GM12874 (cell line): Measurements from ENCODE around the gene KARS1.

Experiments used
- TF ChIP-seq, protein P1 (sequence below): IDR thresholded peaks from 2 replicates; pipeline ENCODE4 v1.5.1; 2011; ENCODE audit warnings: low read depth, mild to moderate bottlenecking, control low read depth, low read length, moderate library complexity; ENCODE audit not compliant: insufficient read depth

KARS1 gene

DNA sequence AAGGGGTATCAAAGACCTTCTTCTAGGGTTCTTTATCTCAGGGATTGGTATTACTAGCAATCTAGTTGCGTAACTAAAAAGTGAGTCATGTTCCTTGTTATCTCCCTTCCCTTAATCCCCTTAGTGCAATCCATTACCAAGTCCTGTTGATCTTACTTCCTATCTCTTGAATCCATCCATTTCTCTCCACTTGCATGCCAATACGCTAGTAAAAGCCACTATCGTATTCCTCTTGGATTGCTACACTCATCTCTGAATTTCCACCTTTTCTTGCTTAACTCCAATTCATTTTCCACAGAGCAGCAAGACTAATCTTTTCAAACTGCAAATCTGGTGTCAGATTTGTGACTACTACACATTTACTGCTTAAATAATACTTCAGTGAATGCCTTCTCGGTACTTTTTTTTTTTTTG is 22.5 kb downstream of the KARS1 start:
- TF ChIP-seq, protein P1, sequence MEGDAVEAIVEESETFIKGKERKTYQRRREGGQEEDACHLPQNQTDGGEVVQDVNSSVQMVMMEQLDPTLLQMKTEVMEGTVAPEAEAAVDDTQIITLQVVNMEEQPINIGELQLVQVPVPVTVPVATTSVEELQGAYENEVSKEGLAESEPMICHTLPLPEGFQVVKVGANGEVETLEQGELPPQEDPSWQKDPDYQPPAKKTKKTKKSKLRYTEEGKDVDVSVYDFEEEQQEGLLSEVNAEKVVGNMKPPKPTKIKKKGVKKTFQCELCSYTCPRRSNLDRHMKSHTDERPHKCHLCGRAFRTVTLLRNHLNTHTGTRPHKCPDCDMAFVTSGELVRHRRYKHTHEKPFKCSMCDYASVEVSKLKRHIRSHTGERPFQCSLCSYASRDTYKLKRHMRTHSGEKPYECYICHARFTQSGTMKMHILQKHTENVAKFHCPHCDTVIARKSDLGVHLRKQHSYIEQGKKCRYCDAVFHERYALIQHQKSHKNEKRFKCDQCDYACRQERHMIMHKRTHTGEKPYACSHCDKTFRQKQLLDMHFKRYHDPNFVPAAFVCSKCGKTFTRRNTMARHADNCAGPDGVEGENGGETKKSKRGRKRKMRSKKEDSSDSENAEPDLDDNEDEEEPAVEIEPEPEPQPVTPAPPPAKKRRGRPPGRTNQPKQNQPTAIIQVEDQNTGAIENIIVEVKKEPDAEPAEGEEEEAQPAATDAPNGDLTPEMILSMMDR, result no peak

DNA sequence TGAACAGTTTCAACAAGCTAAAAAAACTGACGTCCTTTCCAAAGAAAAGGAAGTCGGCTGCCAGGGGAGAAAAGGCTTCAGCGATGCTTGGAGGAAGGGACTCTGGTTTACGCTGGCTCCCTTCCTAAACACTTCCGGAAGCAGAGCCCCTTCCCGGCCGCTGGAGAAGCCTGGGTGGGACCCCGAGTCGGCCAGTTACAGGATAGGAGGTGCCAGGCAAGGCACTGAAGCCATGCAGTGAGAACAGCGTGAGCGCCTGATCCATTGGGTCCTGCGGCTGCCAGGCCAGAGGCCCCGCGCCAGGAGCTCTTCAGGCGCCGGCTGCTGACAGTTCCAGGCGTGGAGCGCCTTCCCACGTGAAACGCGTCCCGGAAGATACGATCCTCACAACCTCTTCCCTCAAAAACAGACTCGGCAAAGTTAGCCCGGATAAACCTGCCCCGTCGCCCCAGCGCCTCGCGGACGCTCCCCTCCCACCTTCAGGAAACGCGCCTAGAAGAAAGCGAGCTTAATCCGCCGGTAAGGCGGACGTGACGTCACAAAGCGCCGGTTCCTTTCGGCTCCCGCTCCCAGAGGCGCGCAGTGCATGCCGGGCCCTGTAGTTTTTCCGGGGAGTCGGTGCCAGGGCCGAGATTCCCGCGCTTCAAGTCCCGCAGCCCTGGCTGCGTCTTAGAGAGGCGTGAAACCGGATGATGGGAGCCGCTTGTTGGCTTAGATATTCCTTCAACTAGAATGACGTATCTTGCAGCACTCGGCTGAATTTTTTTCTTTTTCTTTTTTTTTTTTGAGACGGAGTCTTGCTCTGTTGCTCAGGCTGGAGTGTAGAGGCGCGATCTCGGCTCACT is 24.5 kb downstream of the KARS1 start, which contains the start of gene ADAT1:
Gene ADAT1, minus strand, starts transcription at position 521 of the 845 bp plus-strand sequence. CDS start 2,482 bp downstream, outside the sequence.
- TF ChIP-seq, protein P1, result no peak

DNA sequence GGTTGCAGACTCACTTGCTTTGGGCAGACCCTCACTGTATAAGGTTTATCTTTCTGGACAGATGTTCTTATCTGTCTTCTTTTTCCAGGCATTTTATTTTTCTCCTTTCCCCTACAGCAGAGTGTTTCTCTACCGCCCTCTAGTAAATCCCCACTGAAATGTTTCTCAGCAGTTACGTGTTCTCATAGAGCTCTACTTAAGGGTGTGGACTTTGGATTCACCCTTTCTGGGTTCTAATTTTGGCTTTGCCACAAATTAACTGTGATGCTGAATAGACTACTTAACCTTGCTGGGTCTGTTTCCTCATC is 26.3 kb downstream of the KARS1 start:
- TF ChIP-seq, protein P1, result peak; percentile 54

DNA sequence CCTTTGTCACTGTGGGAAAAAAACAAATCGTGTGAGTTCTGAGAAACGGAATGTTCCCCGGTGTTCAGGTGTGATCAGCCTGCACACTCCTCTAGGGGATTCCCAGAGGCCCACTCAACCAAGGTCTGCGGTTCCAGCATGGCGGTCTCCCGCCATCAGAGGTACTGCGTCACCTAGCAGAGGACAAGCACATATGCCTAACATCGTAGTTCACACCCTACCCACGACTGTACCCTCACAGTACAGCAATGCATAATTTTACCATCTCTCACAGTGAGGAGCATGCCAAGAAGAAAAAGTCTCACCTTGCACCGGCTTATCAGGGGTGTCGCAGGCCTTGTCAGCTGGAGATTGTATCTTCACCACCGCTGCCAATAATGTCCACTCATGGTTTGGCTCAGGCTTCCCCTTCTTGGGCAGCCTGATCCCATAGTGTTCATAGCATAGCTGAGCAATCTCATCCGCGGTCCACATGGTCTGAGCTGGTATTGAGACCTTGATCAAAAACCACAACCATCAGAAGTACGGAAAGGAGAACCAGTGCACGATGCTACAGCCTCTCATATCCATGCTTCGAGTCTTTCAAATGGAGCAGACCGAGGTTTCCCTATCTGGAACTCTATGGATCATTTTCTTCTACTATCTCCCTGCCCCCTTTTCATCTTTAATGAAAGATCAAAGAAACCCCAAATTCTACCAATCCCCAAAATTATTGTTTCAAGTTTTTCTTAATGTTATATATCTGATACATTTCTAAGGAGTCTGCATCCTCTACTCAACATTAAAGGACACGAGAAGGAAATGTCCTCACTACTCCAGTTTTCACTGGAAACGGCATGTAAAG is 26.9 kb downstream of the KARS1 start:
- TF ChIP-seq, protein P1, result no peak

DNA sequence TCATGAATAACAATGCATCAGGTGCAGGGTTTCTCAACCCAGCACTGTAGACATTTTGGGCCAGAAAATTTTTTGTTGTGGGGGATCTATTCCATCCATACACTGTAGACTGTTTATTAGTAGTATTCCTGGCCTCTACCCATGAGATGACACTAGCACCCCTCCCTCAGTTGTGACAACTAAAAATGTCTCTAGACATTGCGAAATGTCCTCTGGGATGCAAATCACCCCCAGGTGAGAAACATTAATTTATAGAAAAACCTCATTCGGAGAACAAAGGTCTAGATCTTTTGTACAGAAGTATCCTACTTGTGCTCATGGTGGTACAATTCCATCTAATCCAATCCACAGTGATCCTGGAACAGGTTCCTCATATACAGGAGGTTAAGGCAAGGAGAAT is 28.7 kb downstream of the KARS1 start:
- TF ChIP-seq, protein P1, result no peak

DNA sequence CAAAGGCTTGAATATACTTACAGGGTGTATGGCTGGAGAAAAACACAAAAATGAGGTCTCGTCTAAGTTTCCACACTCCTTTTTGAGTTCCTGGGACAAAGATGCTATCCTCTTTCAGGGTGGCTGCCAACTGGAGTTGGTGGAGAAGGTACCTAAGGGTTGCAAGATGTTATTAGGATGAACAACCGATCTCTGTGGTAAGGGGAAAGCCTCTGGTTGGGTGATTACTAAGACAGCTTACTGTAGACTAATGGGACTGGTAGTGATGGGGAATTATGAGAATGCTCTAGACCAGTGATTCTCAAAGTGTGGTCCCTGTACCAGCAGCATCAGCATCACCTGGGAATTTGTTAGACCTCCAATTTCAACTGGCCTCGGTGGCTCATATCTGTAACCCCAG is 30.3 kb downstream of the KARS1 start:
- TF ChIP-seq, protein P1, result no peak

DNA sequence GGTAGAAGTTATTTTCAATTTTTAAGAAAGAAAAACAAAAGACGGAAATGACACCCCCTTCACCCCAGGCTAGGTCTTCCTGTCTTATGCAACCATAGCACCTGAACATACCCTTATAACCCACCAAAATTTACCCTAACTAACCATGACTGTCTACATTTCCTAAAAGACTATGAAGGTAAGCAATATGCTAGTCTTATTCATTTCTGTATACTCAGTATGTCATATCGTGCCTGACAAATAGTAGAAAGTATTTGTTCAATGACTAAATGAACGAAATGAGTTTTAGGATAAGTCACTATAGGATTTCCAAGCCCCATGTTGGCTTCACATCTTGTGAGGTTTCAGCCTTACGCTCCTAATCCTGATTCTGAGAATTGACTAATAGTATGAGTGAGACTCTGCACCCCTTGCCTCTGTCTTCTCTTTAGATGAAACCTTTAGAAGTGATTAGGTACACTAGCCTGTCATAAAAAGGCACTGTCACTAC is 30.9 kb downstream of the KARS1 start:
- TF ChIP-seq, protein P1, result no peak
